CD4-positive, alpha-beta T cell treated with Interleukin-1 beta for 1 hour (primary cell): ENCODE data around the gene VPS35L.

Source experiments
- DNase-seq, 2 donors: peaks; one replicate each; pipeline ENCODE4 v3.0.0-alpha.2; 2020 to 2022

Gene VPS35L

DNA sequence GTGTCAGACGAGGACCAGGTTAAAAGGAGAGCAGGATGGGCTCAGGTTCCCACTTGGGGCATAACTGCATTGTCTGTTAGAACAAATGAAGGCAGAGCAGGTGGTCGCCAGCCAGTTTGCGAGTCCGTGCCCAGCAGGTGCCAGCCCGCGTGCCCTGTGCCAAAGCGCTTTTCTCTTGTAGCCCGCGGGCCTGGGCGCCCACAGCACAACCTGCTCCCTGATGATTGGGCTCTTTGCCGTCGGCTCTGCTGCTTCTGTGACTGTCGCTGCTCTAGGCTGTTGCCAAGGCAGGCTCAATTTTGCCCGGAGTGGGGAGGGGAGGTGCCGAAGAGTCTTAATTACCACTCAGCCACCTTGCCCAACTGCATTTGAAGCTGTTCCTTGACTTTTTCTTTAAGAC, 141.5 kb downstream of the VPS35L start:
- no peak for DNase-seq

DNA sequence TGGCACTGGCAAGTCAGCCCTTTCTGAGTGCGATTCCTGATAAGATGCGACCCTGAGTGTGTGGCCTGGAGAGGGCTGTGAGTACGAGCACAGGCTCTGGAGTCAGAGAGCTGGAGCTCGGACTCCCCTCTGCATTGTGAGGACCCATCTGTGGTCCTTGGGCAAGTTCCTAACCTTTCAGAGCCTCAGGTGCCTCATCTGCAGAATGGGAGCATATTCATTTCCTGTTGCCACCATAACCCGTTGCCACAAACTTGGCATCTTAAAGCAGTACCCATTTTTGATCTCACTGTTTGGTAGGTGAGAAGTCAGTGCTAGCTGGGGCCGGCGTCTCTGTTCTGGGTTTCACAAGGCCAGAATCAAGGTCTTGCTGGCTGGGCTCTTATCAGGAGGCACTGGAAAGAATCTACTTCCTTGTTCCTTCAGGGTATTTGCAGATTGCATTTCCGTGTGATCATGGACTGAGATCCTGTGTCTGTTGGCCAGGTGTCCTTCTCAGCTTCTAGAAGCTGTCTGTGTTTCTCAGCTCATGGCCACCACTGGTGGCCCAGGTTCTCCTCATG, 142.3 kb downstream of the VPS35L start:
- no peak for DNase-seq

- DNase-seq, result no peak
Measured at GRCh38 chr16:19698480-19699465, 143.3 kb downstream of the VPS35L start.

DNA sequence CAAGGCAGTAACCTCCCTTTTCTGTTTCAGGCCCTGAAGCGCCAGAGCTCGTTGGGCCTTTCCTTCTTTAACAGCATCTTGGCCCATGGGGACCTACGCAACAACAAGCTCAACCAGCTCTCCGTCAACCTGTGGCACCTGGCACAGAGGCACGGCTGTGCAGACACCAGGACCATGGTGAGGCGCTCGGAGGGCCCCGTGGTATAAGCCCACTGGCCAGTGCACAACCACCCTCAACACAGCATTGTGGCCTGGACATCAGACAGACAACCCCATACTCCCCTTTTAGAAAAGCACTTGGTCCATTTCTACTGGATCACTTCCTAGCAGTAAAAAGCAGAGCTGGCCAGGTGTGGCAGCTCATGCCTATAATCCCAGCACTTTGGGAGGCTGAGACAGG, 144.0 kb downstream of the VPS35L start:
- DNase-seq, result no peak

DNA sequence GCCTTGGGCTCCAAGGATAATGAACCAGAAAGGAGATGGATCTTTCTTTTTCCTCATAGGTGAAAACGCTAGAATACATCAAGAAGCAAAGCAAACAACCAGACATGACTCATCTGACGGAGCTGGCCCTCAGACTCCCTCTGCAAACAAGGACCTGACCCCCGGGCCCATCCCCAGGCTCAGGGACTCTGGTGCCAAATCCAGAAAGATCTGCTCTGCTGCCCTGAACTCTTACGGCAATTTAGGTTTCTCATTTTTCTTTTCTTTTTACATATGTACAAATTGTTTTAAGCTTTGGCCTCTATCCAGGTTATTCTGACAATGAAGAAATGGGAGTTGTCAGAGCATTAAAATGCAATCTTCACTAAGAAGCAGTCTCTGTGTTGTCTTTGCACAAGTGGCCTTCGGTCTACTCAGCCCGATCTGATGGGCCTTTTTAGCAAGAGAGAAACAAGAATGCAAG, 144.8 kb downstream of the VPS35L start:
- no peak for DNase-seq

DNA sequence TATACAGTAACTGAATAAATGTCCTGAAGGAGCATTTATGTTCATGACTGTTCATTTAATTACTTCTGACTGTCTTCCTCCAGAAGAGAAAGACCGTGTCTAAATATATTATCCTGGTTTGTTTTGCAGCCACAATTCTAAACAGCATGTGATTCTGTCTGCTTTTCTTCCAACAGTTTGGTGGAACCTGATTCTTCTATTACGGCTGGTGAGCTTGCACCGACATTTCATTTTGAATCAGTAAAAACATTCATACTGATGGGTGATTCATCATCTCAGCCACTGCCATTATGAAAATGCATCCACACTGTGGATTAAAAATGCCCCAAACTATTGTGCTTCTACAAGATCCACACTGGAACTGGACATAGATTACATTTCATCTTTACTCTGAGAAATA, 145.6 kb downstream of the VPS35L start:
- no peak for DNase-seq

DNA sequence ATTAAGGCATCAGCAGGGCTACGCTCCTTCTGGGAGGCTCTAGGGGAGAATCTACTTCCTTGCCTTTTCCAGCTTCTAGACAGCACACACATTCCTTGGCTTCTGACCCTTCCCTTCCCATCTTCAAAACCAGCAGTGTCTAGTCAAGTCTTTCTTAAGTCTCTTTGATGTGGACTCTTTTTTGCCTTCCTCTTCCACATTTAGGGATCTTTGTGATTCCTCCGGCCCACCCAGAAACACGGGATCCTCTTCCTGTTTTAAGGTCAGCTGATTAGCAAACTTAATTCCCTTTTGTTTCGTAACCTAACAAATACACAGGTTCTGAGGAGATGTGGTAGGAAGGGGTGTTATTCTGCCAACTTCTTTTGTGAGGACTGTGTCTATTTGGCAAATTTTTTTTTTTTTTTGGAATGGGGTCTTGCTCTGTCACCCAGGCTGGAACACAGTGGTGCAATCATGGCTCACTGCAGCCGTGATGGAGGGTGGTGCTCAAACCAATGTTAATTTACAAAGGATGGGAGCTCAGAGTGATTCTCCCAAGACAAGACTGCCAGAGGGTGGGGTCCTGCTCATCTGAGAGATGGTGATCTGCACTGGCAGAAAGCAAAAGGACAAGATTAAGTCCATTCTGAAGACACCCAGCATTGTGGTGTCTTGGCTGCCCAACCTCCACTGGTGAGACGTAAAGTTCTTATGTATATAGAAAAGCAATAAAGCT, 147.8 kb downstream of the VPS35L start:
- no peak for DNase-seq

DNA sequence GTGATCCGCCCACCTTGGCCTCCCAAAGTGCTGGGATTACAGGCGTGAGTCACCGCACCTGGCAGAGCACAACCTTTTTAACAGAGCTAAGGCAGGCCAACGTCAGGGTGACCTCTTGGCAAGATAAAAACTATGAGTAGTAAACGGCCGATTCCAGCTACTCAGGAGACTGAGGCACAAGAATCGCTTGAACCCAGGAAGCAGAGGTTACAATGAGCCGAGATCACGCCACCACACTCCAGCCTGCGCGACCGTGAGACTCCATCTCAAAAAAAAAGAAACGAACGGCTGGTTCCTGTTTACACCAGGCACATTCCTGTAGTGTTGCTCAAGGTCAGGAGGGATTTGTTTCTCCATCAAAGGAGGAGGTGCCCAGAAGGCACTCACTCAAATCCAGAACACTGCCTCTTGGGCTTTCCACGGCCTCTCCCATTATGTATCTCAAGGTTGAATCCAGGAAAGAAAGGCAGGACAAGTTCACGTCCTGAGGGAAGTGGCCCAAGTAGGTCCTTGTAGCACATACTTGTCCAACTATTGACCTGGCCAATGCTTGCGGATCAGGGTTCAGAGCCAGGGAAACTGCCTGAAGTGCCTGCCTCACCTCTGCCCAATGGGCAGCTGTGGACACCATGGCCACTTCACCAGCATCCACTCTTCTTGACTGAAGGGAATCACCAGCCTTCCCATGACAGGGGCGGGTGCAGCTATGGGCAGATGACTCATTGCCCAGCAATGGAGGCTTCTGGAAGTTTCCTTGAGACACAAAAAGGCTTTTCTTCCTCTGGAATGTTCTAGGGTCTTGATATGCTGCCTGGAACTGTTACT, 149.0 kb downstream of the VPS35L start:
- DNase-seq, result no peak

GRCh38 chr16:19705146-19705501, 149.6 kb downstream of the VPS35L start:
- DNase-seq, result no peak

DNA sequence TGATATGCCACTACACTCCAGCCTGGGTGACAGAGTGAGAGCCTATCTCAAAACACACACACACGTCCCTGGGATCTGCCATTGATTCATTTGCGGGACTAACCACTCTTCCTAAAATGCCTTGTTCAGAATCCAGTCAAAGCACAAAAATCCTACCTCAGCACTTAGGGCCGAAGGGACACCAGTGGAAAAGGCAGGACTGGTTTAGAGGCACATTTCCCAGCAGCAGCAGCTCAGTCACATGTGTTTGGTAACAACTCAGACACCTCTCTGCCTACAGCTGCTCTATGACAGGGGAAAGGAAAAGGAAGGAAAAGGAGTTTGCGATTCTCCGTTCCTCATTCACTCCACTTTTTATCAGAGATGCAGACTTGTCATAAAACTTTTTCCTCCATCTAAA, 150.3 kb downstream of the VPS35L start:
- no peak for DNase-seq

DNA sequence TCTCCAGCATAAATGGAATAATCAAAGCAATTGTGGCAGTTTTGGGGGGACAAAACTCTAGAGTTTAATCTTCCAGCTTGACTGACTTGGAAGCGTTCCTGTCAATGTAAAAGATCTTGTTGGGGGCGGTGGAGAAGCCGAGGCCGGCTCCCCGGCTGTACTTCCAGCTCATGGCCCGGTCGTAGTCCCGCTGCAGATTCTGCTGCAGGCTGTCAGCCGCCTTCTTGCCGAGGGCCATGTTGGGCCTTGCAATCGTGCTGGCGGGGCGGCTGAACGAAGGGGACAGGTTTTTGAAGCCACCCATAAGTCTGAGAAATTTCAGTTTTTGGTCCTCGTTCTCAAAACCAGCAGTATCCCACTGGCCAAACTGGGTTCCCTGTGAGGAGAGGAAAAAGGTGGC, 151.3 kb downstream of the VPS35L start:
- no peak for DNase-seq

DNA sequence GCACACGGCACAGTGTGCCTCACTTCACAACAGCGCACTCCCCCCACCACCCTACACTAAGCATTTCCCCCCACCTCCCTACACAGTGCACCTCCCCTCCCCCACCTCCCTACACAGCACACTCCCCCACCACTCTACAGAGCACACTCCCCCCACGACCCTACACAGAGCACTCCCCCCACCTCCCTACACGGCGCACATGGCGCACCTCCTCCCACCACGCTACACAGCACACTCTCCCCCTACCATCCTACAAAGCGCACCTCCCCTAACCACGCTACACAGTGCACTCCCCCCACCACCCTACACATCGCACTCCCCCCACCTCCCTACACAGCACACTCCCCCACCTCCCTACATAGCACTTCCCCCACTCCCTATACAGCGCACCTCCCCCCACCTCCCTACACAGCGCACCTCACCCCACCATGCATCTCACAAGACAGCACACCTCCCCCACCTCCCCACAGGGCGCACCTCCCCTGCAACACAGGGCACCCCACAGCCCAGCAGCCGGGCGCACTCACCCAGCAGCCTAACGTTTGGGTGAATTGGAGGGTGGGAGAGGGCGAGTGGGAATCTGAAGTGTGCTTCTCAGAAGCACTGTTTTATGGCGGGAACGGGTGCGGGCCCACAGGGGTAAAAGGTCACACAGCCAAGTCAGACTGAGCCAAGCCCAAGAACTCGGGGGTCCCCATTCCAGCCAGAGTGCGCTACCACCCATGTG, 152.2 kb downstream of the VPS35L start:
- DNase-seq, result no peak

GRCh38 chr16:19708296-19709205, 153.0 kb downstream of the VPS35L start:
- no peak for DNase-seq

DNA sequence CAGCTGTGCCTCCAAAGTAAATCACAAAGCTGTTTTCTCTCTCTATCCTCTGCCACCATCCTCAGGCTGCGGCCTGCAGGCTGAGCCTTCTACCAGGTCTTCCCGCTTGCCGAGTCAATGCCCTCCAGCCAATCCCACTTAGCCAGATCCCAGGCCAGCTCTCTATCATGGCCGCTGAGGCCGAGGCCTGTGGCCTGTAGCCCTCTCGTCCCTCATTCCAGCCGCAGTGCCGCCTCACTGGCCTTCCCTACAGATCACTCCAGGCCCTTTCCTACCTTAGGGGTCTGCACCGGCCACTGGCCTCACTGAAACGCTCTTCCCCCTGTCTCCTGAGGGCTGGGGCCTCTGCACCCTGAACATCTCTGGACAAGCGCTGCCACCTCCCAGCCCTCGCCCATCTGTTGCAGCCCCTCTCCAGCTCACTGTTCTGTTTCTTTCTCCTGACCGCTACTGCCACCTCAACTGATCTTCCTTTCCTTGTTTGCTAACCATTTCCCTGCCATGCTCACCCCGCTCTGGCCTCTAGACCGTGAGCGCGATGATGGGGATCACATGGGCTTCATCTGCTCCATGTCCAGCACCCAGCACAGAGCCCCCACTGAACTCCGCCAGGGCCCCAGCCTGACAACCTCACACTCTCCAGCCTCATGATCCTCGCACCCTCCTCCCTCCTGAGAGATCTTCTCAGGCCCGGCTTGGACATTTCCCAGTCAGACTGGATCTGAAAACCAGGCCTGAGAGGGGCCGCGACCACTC, 154.1 kb downstream of the VPS35L start:
- no peak for DNase-seq

- no peak for DNase-seq
Measured at GRCh38 chr16:19710191-19710908, 154.8 kb downstream of the VPS35L start.

DNA sequence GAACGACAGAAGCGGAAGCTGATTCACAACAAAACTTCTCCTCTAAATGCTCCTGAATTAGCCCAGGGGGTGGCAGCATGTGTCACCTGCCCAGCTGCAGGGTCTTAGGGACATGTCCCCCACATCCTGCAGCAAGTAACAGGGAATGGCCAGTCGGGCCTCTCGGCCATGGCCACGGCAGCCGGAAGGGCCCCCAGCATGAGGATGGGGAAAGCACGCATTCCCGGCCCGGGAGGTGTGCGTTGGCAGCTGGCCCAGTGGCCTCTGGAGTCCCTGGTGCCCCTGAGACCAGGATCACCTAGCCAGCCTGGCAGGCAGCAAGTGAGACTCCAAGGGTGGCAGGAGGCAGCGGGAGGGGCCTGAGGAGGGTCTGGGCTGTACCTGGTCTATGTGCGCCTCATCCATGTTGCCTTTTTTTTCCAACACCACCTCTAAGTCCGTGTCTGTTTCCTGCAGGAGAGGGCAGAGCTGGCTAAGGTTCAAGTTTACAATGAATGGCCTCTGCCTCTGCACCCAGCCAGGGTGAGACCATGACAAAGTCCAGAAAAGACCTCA, 155.6 kb downstream of the VPS35L start:
- no peak for DNase-seq

DNA sequence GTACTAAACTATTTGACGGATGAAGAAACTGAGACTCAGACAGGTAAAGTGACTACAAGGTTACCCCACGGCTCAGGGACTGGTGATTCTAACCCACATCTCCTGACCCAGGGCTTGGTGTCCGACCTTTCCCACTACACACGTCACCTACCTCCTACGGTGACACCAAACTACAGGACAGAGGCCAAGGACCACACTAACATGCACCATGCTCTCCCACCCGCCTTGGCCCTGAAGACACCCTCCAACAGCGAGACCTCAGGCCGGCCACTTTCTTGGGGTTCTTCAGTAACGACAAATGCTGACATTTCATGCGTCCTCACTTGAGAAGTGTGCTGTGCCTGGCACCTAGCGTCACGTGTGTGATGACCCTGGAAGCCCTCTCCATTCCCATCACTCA, 156.1 kb downstream of the VPS35L start:
- DNase-seq, result no peak

DNA sequence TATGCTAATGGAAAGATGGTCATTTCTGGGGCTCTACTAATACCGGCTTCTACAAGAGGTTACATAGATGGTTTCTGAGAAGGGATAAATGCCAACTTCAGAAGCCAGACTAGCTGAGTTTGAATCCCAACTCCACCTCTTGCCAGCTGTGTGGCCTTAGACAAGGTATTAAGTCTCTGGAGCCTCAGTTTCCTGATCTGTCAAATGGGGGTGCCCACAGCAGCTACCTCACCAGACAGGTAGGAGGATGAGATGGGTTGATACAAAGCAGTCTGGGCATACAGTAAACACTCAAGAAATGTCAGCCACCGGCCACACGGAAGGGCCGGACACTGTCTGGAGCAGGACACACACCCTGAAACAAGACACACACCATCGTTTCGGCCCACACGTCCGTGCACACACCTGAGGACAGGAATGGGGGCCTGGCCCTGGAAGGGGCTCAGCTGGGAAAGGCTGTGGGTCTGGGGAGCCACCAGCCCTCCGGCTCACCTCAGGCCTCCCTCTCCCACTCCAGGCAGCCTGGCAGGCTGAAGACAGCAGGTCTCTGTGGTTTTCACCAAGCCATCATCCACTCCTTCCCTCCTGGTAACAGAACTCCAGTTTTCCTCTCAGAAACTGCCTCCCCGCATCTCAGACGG, 157.0 kb downstream of the VPS35L start:
- no peak for DNase-seq

DNA sequence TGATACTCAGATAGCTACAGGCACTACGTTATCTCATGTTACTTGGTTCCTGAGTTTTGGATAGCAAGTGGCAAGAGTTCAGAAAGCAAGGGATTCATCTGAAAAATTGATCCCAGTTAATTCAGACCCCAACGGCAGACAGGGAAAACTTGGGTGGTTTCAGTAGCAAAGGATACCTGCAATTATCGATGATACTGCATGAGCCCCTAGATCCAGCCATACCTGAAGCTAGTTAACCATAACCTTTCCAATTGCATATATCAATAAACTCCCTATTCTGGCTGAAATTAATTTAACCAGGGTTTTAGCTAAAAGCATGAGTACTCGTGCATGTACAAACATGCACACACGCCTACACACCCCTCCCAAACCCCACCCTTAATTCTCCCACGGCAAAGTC, 158.2 kb downstream of the VPS35L start:
- no peak for DNase-seq
